Stomach (tissue), 9 donors: ENCODE results near the gene CUZD1. TPM values are rescaled to one million over a fixed set of nuclear protein-coding genes. Genes with fewer than 3 reads are reported as not detected.

Experiments used
- DNase-seq, 2 donors: peaks; one replicate each; pipeline versions ENCODE4 v3.0.0 to v3.0.0-alpha.2; 2013 to 2019
- H3K27ac ChIP-seq, 5 donors: fragments of 200-600 bp in 4 of 5; sonication (generic) in 4 of 5; one replicate each; pipeline ENCODE4 v1.5.1; 2013 to 2019; ENCODE audit warnings: mild to moderate bottlenecking in 1 of 5, moderate library complexity in 1 of 5
- H3K27me3 ChIP-seq, 3 donors: fragments of 200-600 bp; sonication (generic); one replicate each; pipeline ENCODE4 v1.5.1; 2017 to 2019; ENCODE audit warnings: mixed run types in 1 of 3
- H3K36me3 ChIP-seq, 4 donors: fragments of 200-600 bp; sonication (generic); 1 replicate in 3 of 4; 2 replicates in 1 of 4; pipeline ENCODE4 v1.5.1; 2016 to 2019
- H3K4me1 ChIP-seq, 4 donors: fragments of 200-600 bp; sonication (generic); one replicate each; pipeline ENCODE4 v1.5.1; 2016 to 2019
- H3K4me3 ChIP-seq, 4 donors: fragments of 200-600 bp; sonication (generic) in 3 of 4; one replicate each; pipeline ENCODE4 v1.5.1; 2016 to 2019; ENCODE audit warnings: mild to moderate bottlenecking in 1 of 4
- H3K9me3 ChIP-seq, 4 donors: fragments of 200-600 bp; sonication (generic); one replicate each; pipeline ENCODE4 v1.5.1; 2016 to 2019
- EP300 ChIP-seq: sonication (generic); formaldehyde crosslinking; IDR thresholded peaks from one replicate; pipeline ENCODE4 v1.6.1; 2017; ENCODE audit warnings: antibody characterized with exemption
- POLR2A ChIP-seq, 4 donors: fragments of 450-650 bp; IDR thresholded peaks; one replicate each; pipeline ENCODE4 v1.6.1; 2016; ENCODE audit warnings: antibody characterized with exemption in 4 of 4, control low read depth in 2 of 4, mild to moderate bottlenecking in 1 of 4, moderate library complexity in 1 of 4
- POLR2AphosphoS5 ChIP-seq, 3 donors: sonication (generic); formaldehyde crosslinking; IDR thresholded peaks; one replicate each; pipeline ENCODE4 v1.6.1; 2016; ENCODE audit warnings: antibody characterized with exemption in 3 of 3
- WGBS, 5 donors: extraction: QIAGEN DNeasy Blood & Tissue Kit in 3 of 5; methylation state at CpG; one replicate each; pipeline versions ENCODE4 v1.1.5 to v1.1.7; 2013 to 2018; 5-methylcytosine and 5-hydroxymethylcytosine counted together
- intact Hi-C: fragments of 100-400 bp; cut with DNase I; formaldehyde crosslinking; loops from one replicate; pipeline ENCODE4 v1.15.1; 2023; ENCODE audit warnings: low total_unique reads
- polyA plus RNA-seq, 3 donors: library from polyadenylated mRNA; stranded (reverse); fragments of 200-250 nt; gene quantifications; one replicate each; pipeline ENCODE4 v1.2.3, GENCODE V29; 2013
- total RNA-seq, 5 donors: library from RNA; depleted of rRNA; stranded (reverse); fragments of >200 nt; gene quantifications; one replicate each; pipeline versions ENCODE4 v1.1.0 to v1.2.3, GENCODE V29; 2014 to 2016
- TF ChIP-seq, protein P1 (sequence below), 7 experiments: fragments of 450-650 bp in 4 of 7; fragments of 200-600 bp in 3 of 7; sonication (generic) in 3 of 7; IDR thresholded peaks; one replicate each; pipeline ENCODE4 v1.5.1; 2016 to 2019; ENCODE audit warnings: antibody characterized with exemption in 7 of 7, control low read depth in 2 of 7, mild to moderate bottlenecking in 1 of 7
- donor health status: healthy with polysubstance abuse.
- donor health status: Bipolar disorder and iron deficiency.
- donor health status: healthy.

The CUZD1 gene
- total and polyA plus RNA-seq, 8 donors, result 0.44 to 14.1 (median 0.58) TPM; not detected in 2

GRCh38 chr10:122855745-122856144 is 10.1 kb upstream of the CUZD1 start:
- Histone ChIP-seq H3K27me3 (no peaks in the 10 kb centered on the region), H3K4me3 (no peak overlapping the region), H3K9me3 (no peaks in the 10 kb centered on the region), H3K4me1 (no peaks in the 10 kb centered on the region), H3K36me3 (peaks cover 0 to 43% (median 19%) of the 10 kb centered on the region in 4 donors), H3K27ac (no peak overlapping the region)
- DNase-seq, result no peak
- WGBS, 5 donors, result 56 to 79% (median 79%) methylated on average over 3 of the region's 3 CpGs
- TF ChIP-seq EP300 (no peak), POLR2A (IDR thresholded peaks at IDR 0.05) (no peak), POLR2AphosphoS5 (IDR thresholded peaks at IDR 0.05) (no peak)
- TF ChIP-seq, protein P1, sequence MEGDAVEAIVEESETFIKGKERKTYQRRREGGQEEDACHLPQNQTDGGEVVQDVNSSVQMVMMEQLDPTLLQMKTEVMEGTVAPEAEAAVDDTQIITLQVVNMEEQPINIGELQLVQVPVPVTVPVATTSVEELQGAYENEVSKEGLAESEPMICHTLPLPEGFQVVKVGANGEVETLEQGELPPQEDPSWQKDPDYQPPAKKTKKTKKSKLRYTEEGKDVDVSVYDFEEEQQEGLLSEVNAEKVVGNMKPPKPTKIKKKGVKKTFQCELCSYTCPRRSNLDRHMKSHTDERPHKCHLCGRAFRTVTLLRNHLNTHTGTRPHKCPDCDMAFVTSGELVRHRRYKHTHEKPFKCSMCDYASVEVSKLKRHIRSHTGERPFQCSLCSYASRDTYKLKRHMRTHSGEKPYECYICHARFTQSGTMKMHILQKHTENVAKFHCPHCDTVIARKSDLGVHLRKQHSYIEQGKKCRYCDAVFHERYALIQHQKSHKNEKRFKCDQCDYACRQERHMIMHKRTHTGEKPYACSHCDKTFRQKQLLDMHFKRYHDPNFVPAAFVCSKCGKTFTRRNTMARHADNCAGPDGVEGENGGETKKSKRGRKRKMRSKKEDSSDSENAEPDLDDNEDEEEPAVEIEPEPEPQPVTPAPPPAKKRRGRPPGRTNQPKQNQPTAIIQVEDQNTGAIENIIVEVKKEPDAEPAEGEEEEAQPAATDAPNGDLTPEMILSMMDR (IDR thresholded peaks at IDR 0.05), result no peak
- intact Hi-C loops, result no loop called here

- no peaks in the 10 kb centered on the region for H3K9me3 ChIP-seq
- no peak overlapping the region for H3K27ac ChIP-seq
- no peaks in the 10 kb centered on the region for H3K27me3 ChIP-seq
- intact Hi-C loops, result no loop called here
- no peaks in the 10 kb centered on the region for H3K4me1 ChIP-seq
- no peak overlapping the region for H3K4me3 ChIP-seq
- TF ChIP-seq EP300 (no peak), POLR2A (IDR thresholded peaks at IDR 0.05) (no peak), POLR2AphosphoS5 (IDR thresholded peaks at IDR 0.05) (no peak)
- TF ChIP-seq, protein P1 (IDR thresholded peaks at IDR 0.05), result no peak
- 84 to 90% (median 85%) methylated on average over 5 of the region's 5 CpGs for WGBS, 5 donors
- peaks cover 0 to 52% (median 22%) of the 10 kb centered on the region in 4 donors for H3K36me3 ChIP-seq
- DNase-seq, result no peak
These were observed 9.0 kb upstream of the CUZD1 start for GRCh38 chr10:122854648-122855047.

- Histone ChIP-seq H3K27me3 (no peaks in the 10 kb centered on the region), H3K36me3 (peaks cover 0 to 53% (median 22%) of the 10 kb centered on the region in 4 donors), H3K9me3 (no peaks in the 10 kb centered on the region), H3K4me3 (no peak overlapping the region), H3K27ac (no peak overlapping the region), H3K4me1 (no peaks in the 10 kb centered on the region)
- intact Hi-C loops, result no loop called here
- DNase-seq, result no peak
- 72 to 93% (median 88%) methylated on average over 1 of the region's 1 CpG for WGBS, 5 donors
- TF ChIP-seq, protein P1 (IDR thresholded peaks at IDR 0.05), result no peak
- TF ChIP-seq EP300 (no peak), POLR2A (IDR thresholded peaks at IDR 0.05) (no peak), POLR2AphosphoS5 (IDR thresholded peaks at IDR 0.05) (no peak)
These were observed 8.1 kb upstream of the CUZD1 start for GRCh38 chr10:122853665-122854313.

DNA sequence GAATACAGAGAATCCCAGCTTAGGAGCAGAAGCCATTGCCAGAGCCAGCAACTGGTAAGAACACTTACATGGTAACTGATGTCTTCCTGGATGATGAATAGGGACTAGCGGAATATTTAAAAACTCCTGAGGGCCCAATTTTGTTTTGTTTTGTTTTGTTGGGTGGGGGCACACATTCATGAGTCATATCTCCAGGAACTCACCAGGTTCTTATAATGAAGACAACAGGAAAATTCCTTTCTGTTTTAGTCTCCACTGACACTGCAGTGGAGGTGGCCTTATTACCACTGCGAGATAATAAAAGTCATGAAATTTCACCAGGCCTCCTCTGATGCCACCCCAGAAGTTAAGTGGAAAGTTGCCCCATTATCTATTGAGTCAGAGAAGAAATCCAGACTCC is 6.6 kb upstream of the CUZD1 start:
- WGBS, 5 donors, result 85 to 98% (median 97%) methylated on average over 2 of the region's 2 CpGs
- no peaks in the 10 kb centered on the region for H3K27me3 ChIP-seq
- DNase-seq, result no peak
- H3K4me3 ChIP-seq, result no peak overlapping the region
- intact Hi-C loops, result no loop called here
- H3K27ac ChIP-seq, result no peak overlapping the region
- peaks cover 0 to 59% (median 22%) of the 10 kb centered on the region in 4 donors for H3K36me3 ChIP-seq
- H3K4me1 ChIP-seq, result no peaks in the 10 kb centered on the region
- no peaks in the 10 kb centered on the region for H3K9me3 ChIP-seq
- TF ChIP-seq POLR2A (IDR thresholded peaks at IDR 0.05) (no peak), POLR2AphosphoS5 (IDR thresholded peaks at IDR 0.05) (no peak), EP300 (no peak)
- TF ChIP-seq, protein P1 (IDR thresholded peaks at IDR 0.05), result no peak
